Left renal pelvis (tissue), 4 donors: ENCODE data around the gene SH2D1A. TPM values are rescaled to one million over a fixed set of nuclear protein-coding genes. Genes with fewer than 3 reads are reported as not detected.

Experiments
- DNase-seq, 4 donors: peaks; one replicate each; pipeline ENCODE4 v3.0.0-alpha.2; 2013; ENCODE audit warnings: low read depth in 4 of 4, low spot score in 3 of 4
- polyA plus RNA-seq, 4 donors: library from polyadenylated mRNA; unstranded; fragments of 120-200 nt; gene quantifications; one replicate each; pipeline ENCODE4 v1.2.1, GENCODE V29; 2013; ENCODE audit not compliant: insufficient read length in 4 of 4

SH2D1A gene
- polyA plus RNA-seq, 4 donors, result 0.15 to 0.26 (median 0.18) TPM

GRCh38 chrX:124414281-124414680 lies 67.9 kb downstream of the SH2D1A start:
- DNase-seq, result no peak

GRCh38 chrX:124415115-124415800 lies 68.9 kb downstream of the SH2D1A start:
- no peak for DNase-seq

DNA sequence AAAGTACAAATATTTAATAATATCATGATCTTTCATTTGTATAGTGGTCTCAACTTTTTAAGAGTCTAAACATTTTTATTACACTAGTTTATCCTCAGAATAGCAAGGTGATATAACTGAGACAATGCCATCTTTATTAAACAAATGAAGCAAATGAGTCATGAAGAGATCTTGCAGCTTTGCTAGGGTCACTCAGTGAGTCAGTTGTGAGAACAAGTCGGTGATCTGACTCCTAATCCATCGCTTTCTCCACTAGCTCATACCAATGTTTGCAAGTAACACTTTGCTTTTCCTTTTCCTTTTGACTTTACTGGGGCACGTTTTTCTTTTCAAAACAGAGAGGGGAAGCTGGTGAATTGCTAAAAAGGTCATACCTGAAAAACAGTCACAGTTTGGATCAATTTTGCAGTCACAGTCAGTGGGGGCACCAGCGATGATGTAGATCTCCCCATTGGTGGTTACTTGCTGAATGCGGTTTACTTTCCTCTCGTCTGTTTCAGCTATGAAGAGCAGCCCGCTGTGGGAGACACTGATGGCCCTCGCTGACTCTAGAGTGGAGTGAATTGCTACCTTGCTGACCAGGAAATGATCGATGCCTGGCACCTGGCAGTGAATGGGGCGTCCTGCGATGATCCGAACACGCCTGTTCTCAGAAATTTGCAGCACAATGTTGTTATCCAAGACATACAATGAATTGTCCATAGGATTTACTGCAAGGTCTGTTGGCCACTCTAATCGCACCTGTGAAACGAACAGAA lies 75.7 kb downstream of the SH2D1A start:
- no peak for DNase-seq

Other genes starting within 250 kb of the SH2D1A start
- not detected for gene TEX13D, start 13.9 kb upstream of the SH2D1A start, polyA plus RNA-seq